SU-DHL-6 (cell line): Measurements from ENCODE around the gene ORM1.

Experiments used
- H2AFZ ChIP-seq: fragments of 200-600 bp; sonication (generic); 2 replicates; pipeline ENCODE4 v1.6.1; 2014; ENCODE audit warnings: low read depth, mild to moderate bottlenecking, moderate library complexity, mixed read lengths, antibody characterized with exemption, low read length; ENCODE audit not compliant: severe bottlenecking
- H3F3A ChIP-seq: fragments of 200-600 bp; shearing (Covaris generic); 2 replicates; pipeline ENCODE4 v1.6.0; 2016; ENCODE audit warnings: antibody characterized with exemption, mild to moderate bottlenecking; ENCODE audit not compliant: insufficient read depth
- H3K27ac ChIP-seq: fragments of 200-600 bp; sonication (generic); 2 replicates; pipeline ENCODE4 v1.5.1; 2016; ENCODE audit warnings: low read depth, mild to moderate bottlenecking, low read length, moderate library complexity, mixed read lengths
- H3K27me3 ChIP-seq: fragments of 200-600 bp; sonication (generic), shearing (Covaris generic); 2 replicates; pipeline ENCODE4 v1.6.0; 2014; ENCODE audit warnings: mild to moderate bottlenecking, low read length
- H3K36me3 ChIP-seq: fragments of 200-600 bp; sonication (generic); 2 replicates; pipeline ENCODE4 v1.6.1; 2014; ENCODE audit warnings: mild to moderate bottlenecking, low read length, mixed read lengths
- H3K4me2 ChIP-seq: fragments of 300-600, 200-600 bp; shearing (Covaris generic), sonication (generic); 2 replicates; pipeline ENCODE4 v1.6.0; 2014; ENCODE audit warnings: low read length, low read depth, mild to moderate bottlenecking; ENCODE audit not compliant: poor library complexity, severe bottlenecking
- H3K4me3 ChIP-seq: fragments of 200-600 bp; sonication (generic); 2 replicates; pipeline ENCODE4 v1.5.1; 2014; ENCODE audit warnings: antibody characterized with exemption, low read length, mild to moderate bottlenecking, mixed read lengths; ENCODE audit not compliant: insufficient read depth, poor library complexity, severe bottlenecking
- H3K79me2 ChIP-seq: fragments of 200-600 bp; sonication (generic); 2 replicates; pipeline ENCODE4 v1.6.1; 2014; ENCODE audit warnings: mild to moderate bottlenecking, low read length, moderate library complexity; ENCODE audit not compliant: insufficient read depth
- H3K9ac ChIP-seq: fragments of 200-600 bp; sonication (generic); 2 replicates; pipeline ENCODE4 v1.7.0; 2014; ENCODE audit warnings: mild to moderate bottlenecking, low read length
- H3K9me2 ChIP-seq: fragments of 200-600 bp; sonication (generic); replicated peaks from 2 replicates; pipeline ENCODE4 v1.6.1; 2014; ENCODE audit warnings: low read length; ENCODE audit not compliant: insufficient read depth
- H3K9me3 ChIP-seq: fragments of 200-600 bp; sonication (generic); 2 replicates; pipeline ENCODE4 v1.6.1; 2014; ENCODE audit warnings: low read length, mixed read lengths; ENCODE audit not compliant: insufficient read depth
- H4K20me1 ChIP-seq: fragments of 200-600 bp; sonication (generic); 2 replicates; pipeline ENCODE4 v1.6.1; 2014; ENCODE audit warnings: low read depth, mild to moderate bottlenecking, antibody characterized with exemption, low read length, moderate library complexity, mixed read lengths
- CTCF ChIP-seq: fragments of 200-600 bp; sonication (generic); IDR thresholded peaks from one replicate; pipeline ENCODE4 v1.5.1; 2017; ENCODE audit warnings: antibody characterized with exemption, mild to moderate bottlenecking, low read length, moderate library complexity; ENCODE audit not compliant: insufficient read depth, poor library complexity, severe bottlenecking
- EZH2phosphoT487 ChIP-seq: fragments of 200-600 bp; sonication (generic), shearing (Covaris generic); conservative IDR thresholded peaks from 2 replicates; pipeline ENCODE4 v1.6.1; 2018; ENCODE audit warnings: mild to moderate bottlenecking, antibody characterized with exemption, low read length, moderate library complexity, mixed read lengths

The ORM1 gene

GRCh38 chr9:114341152-114341830, 18.4 kb downstream of the ORM1 start:
- no peaks in the 10 kb centered on the region for H3K9me3 ChIP-seq
- TF ChIP-seq CTCF = no peak
- TF ChIP-seq EZH2phosphoT487 = no peak
- no peaks in the 10 kb centered on the region for H3K79me2 ChIP-seq
- H3K27ac ChIP-seq = no peak overlapping the region
- no peaks in the 10 kb centered on the region for H3K9me2 ChIP-seq
- no peak overlapping the region for H3K4me3 ChIP-seq
- no peak overlapping the region for H2AFZ ChIP-seq
- H3F3A ChIP-seq = 0 out of 2 replicates have a peak, but pooled peaks cover 8% of the 10 kb centered on the region
- H3K36me3 ChIP-seq = peaks cover 30% of the 10 kb centered on the region
- no peaks in the 10 kb centered on the region for H4K20me1 ChIP-seq
- H3K4me2 ChIP-seq = no peak overlapping the region
- H3K9ac ChIP-seq = no peak overlapping the region
- H3K27me3 ChIP-seq = no peaks in the 10 kb centered on the region

- Histone ChIP-seq H2AFZ (no peak overlapping the region), H4K20me1 (no peaks in the 10 kb centered on the region), H3K27me3 (no peaks in the 10 kb centered on the region), H3K9me2 (no peaks in the 10 kb centered on the region), H3K4me3 (no peak overlapping the region), H3K4me2 (no peak overlapping the region), H3K79me2 (no peaks in the 10 kb centered on the region), H3K27ac (no peak overlapping the region), H3K36me3 (peaks cover 35% of the 10 kb centered on the region), H3K9me3 (no peaks in the 10 kb centered on the region), H3K9ac (no peak overlapping the region), H3F3A (0 out of 2 replicates have a peak, but pooled peaks cover 8% of the 10 kb centered on the region)
- TF ChIP-seq EZH2phosphoT487 (no peak), CTCF (no peak)
These were observed 19.1 kb downstream of the ORM1 start for GRCh38 chr9:114341991-114342390.

- TF ChIP-seq EZH2phosphoT487 (no peak), CTCF (no peak)
These were observed 20.0 kb downstream of the ORM1 start for GRCh38 chr9:114342755-114343440.

More at GRCh38 chr9:114342755-114343440, 20.0 kb downstream of the ORM1 start:
- H3K4me3 ChIP-seq = no peak overlapping the region
- H3F3A ChIP-seq = 0 out of 2 replicates have a peak, but pooled peaks cover 8% of the 10 kb centered on the region
- H2AFZ ChIP-seq = no peak overlapping the region
- H3K9ac ChIP-seq = no peak overlapping the region
- H4K20me1 ChIP-seq = no peaks in the 10 kb centered on the region
- H3K36me3 ChIP-seq = peaks cover 29% of the 10 kb centered on the region; the same call in 1 of the 2 replicates
- no peak overlapping the region for H3K27ac ChIP-seq
- H3K4me2 ChIP-seq = no peak overlapping the region
- H3K27me3 ChIP-seq = no peaks in the 10 kb centered on the region
- no peaks in the 10 kb centered on the region for H3K9me3 ChIP-seq
- H3K9me2 ChIP-seq = no peaks in the 10 kb centered on the region
- no peaks in the 10 kb centered on the region for H3K79me2 ChIP-seq
